HG03432 (cell line): Measurements from ENCODE around the gene C10orf90.

Source experiments
- ATAC-seq: cut with Tn5 transposase; IDR thresholded peaks from one replicate; pipeline ENCODE4 v1.9.1; 2021; ENCODE audit warnings: mild to moderate bottlenecking, moderate library complexity; ENCODE audit not compliant: unreplicated experiment

The C10orf90 gene

DNA sequence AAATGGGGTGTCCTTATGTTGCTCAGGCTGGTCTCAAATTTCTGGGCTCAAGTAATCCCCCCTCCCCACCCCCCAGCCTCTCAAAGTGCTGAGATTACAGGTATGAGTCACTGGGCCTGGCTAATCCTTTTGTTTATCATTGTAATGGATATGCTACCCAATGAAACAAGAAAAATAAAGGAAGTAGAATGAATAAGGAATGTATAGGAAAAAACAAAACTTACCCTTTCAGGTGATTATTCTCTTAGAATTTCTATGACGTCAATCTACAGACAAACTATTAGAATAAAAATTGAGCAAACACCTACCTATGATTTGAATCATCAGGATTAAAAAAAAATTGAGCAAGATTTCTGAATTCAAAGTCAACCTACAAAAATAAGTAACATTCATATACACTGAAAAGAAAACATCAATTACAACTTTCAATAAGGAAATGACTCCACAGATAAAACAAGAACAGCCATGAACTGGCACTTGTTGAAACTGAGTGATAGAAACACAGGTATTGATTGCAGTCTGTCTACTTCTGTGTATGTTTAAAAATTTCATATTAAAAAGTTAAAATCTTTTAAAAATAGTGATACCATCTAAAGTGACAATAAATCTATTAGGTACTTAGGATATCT, 294.5 kb downstream of the C10orf90 start:
- no peak for ATAC-seq

DNA sequence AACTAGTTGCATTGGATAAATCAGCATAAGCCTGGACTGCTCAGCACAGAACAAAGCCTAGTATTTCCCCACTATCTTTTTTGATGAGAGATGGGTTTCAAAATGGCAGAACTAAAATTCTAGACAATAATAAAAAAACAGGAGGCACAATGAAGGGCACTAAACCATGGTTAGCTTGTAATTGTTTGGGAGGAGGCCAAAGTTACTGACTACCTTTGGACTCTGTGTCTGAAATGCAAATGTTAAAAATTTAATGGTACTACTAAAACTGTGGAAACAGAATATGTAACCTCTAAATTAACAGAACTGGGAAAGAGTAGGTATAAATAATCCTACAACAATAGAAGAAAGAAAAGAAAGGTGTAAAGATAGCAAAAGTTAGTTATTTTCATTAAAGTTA, 295.2 kb downstream of the C10orf90 start:
- ATAC-seq = no peak
